GM23338 (cell line): ENCODE data around the gene WDR73. TPM values are rescaled to one million over a fixed set of nuclear protein-coding genes. Genes with fewer than 3 reads are reported as not detected.

ENCODE experiments used
- ATAC-seq: fragments of 200-7000 bp; cut with Tn5 transposase; 3 replicates; pipeline ENCODE4 v1.9.1; 2020
- DNase-seq: peaks from one replicate; pipeline ENCODE4 v3.0.0-alpha.2; 2015; ENCODE audit warnings: low spot score
- H2AFZ ChIP-seq: fragments of 200-600 bp; sonication (generic); 2 replicates; pipeline ENCODE4 v1.8.0; 2016; ENCODE audit warnings: antibody characterized with exemption, mild to moderate bottlenecking, moderate library complexity
- H3F3A ChIP-seq: fragments of 200-600 bp; sonication (generic); replicated peaks from 2 replicates; pipeline ENCODE4 v1.8.0; 2017; ENCODE audit warnings: antibody characterized with exemption, mixed run types, low read depth
- H3K27ac ChIP-seq: fragments of 200-600 bp; sonication (generic); 2 replicates; pipeline ENCODE4 v1.6.1; 2016; ENCODE audit warnings: low read depth
- H3K27me3 ChIP-seq: fragments of 200-600 bp; sonication (generic); 2 replicates; pipeline ENCODE4 v1.8.0; 2016; ENCODE audit warnings: mild to moderate bottlenecking, mixed run types, moderate library complexity; ENCODE audit not compliant: insufficient read depth
- H3K36me3 ChIP-seq: fragments of 200-600 bp; sonication (generic); 2 replicates; pipeline ENCODE4 v1.8.0; 2016; ENCODE audit warnings: mild to moderate bottlenecking; ENCODE audit not compliant: insufficient read depth
- H3K4me1 ChIP-seq: fragments of 200-600 bp; sonication (generic); 2 replicates; pipeline ENCODE4 v1.8.0; 2016; ENCODE audit warnings: mild to moderate bottlenecking, moderate library complexity; ENCODE audit not compliant: insufficient read depth
- H3K4me2 ChIP-seq: fragments of 200-600 bp; sonication (generic); 2 replicates; pipeline ENCODE4 v1.7.1; 2017; ENCODE audit warnings: mixed run types
- H3K4me3 ChIP-seq: fragments of 200-600 bp; sonication (generic); 2 replicates; pipeline ENCODE4 v1.6.1; 2016; ENCODE audit warnings: mixed run types
- H3K79me2 ChIP-seq: fragments of 200-600 bp; sonication (generic); replicated peaks from 2 replicates; pipeline ENCODE4 v1.8.0; 2017; ENCODE audit warnings: mild to moderate bottlenecking; ENCODE audit not compliant: insufficient read depth
- H3K9me2 ChIP-seq: fragments of 200-600 bp; sonication (generic); 2 replicates; pipeline ENCODE4 v1.8.0; 2017; ENCODE audit not compliant: insufficient read depth
- H4K20me1 ChIP-seq: fragments of 200-600 bp; sonication (generic); replicated peaks from 2 replicates; pipeline ENCODE4 v1.8.0; 2017; ENCODE audit warnings: mild to moderate bottlenecking; ENCODE audit not compliant: insufficient read depth
- H3K27ac Mint-ChIP-seq: 2 replicates; pipeline ENCODE4 v1.8.0; 2020; ENCODE audit warnings: inconsistent platforms, mild to moderate bottlenecking, moderate library complexity, mixed read lengths
- H3K27me3 Mint-ChIP-seq: 3 replicates; pipeline ENCODE4 v1.8.0; 2022; ENCODE audit warnings: low read depth, mild to moderate bottlenecking, moderate library complexity, mixed read lengths, inconsistent platforms; ENCODE audit not compliant: insufficient read depth, poor library complexity
- H3K36me3 Mint-ChIP-seq: 3 replicates; pipeline ENCODE4 v1.8.0; 2021; ENCODE audit warnings: low read depth, mild to moderate bottlenecking, inconsistent platforms, moderate library complexity, mixed read lengths
- H3K4me1 Mint-ChIP-seq: 3 replicates; pipeline ENCODE4 v1.8.0; 2020; ENCODE audit warnings: mild to moderate bottlenecking, inconsistent platforms, mixed read lengths
- H3K4me3 Mint-ChIP-seq: 3 replicates; pipeline ENCODE4 v1.8.0; 2021; ENCODE audit warnings: moderate library complexity, mild to moderate bottlenecking, inconsistent platforms, mixed read lengths
- H3K9me3 Mint-ChIP-seq: 3 replicates; pipeline ENCODE4 v1.8.0; 2020; ENCODE audit warnings: moderate library complexity, mild to moderate bottlenecking, inconsistent platforms, mixed read lengths
- CREB1 ChIP-seq: fragments of 250-450 bp; sonication (Bioruptor Pico); IDR thresholded peaks from 2 replicates; pipeline ENCODE4 v1.5.0; 2020; ENCODE audit warnings: low read depth, mild to moderate bottlenecking, moderate library complexity
- CTCF ChIP-seq, 2 experiments: fragments of 200-600 bp in 1 of 2; sonication (generic) in 1 of 2; conservative IDR thresholded peaks; 2 replicates each; pipeline versions ENCODE4 v1.5.1 to v1.6.1; 2016 to 2017; ENCODE audit warnings: antibody characterized with exemption in 2 of 2, low read depth in 2 of 2, mild to moderate bottlenecking in 2 of 2, moderate library complexity in 1 of 2
- ETS1 ChIP-seq: IDR thresholded peaks from 2 replicates; pipeline ENCODE4 v1.6.1; 2016; ENCODE audit warnings: antibody characterized with exemption
- EZH2 ChIP-seq: fragments of 200-600 bp; sonication (generic); IDR thresholded peaks from one replicate; pipeline ENCODE4 v1.8.0; 2017; ENCODE audit warnings: antibody characterized with exemption, mild to moderate bottlenecking, low read depth; ENCODE audit not compliant: unreplicated experiment
- EZH2phosphoT487 ChIP-seq: fragments of 200-600 bp; sonication (generic); IDR thresholded peaks from one replicate; pipeline ENCODE4 v1.8.1; 2018; ENCODE audit warnings: antibody characterized with exemption; ENCODE audit not compliant: unreplicated experiment
- JUNB ChIP-seq: IDR thresholded peaks from one replicate; pipeline ENCODE4 v1.6.1; 2016; ENCODE audit warnings: antibody characterized with exemption; ENCODE audit not compliant: unreplicated experiment
- NANOG ChIP-seq: IDR thresholded peaks from 2 replicates; pipeline ENCODE4 v1.6.1; 2016; ENCODE audit warnings: antibody characterized with exemption, borderline replicate concordance
- POLR2AphosphoS5 ChIP-seq: IDR thresholded peaks from 2 replicates; pipeline ENCODE4 v1.6.1; 2016; ENCODE audit warnings: antibody characterized with exemption, low read depth
- REST ChIP-seq: IDR thresholded peaks from one replicate; pipeline ENCODE4 v1.6.1; 2018; ENCODE audit warnings: antibody characterized with exemption; ENCODE audit not compliant: unreplicated experiment
- STAT1 ChIP-seq: IDR thresholded peaks from one replicate; pipeline ENCODE4 v1.6.1; 2016; ENCODE audit warnings: antibody characterized with exemption; ENCODE audit not compliant: unreplicated experiment
- ZNF462 ChIP-seq: fragments of 250-450 bp; sonication (Bioruptor Pico); IDR thresholded peaks from 2 replicates; pipeline ENCODE4 v1.5.0; 2020; ENCODE audit warnings: mild to moderate bottlenecking, moderate library complexity
- polyA plus RNA-seq: library from polyadenylated mRNA; unstranded; fragments of >200 nt; fragmentation: Nextera tagmentation; extraction: Ambion mirVana; gene quantifications from 2 replicates; pipeline ENCODE4 v1.2.1, GENCODE V29; 2016
- total RNA-seq: library from RNA; depleted of rRNA; stranded (reverse); fragments of >200 nt; shearing (Covaris generic); gene quantifications from 2 replicates; pipeline ENCODE4 v1.2.3, GENCODE V29; 2014

Gene WDR73
- total and polyA plus RNA-seq, 2 experiments from 2014 or later = 14.8 to 25.2 TPM

- TF ChIP-seq ZNF462 (no peak), CTCF (conservative IDR thresholded peaks at IDR 0.05; ENCODE audit: low read depth in 2 of 2) (no peak), EZH2 (no peak)
Measured at GRCh38 chr15:84616235-84616634, 37.8 kb downstream of the WDR73 start (continued).

- Histone ChIP-seq H3K4me3 (no peak overlapping the region), H3K79me2 (peaks cover 100% of the 10 kb centered on the region), H3K27me3 (no peaks in the 10 kb centered on the region), H2AFZ (no peak overlapping the region), H4K20me1 (peaks cover 96% of the 10 kb centered on the region), H3K36me3 (peaks cover 28% of the 10 kb centered on the region; the same call in 1 of the 2 replicates), H3K9me2 (no peaks in the 10 kb centered on the region), H3K4me1 (peaks cover 61% of the 10 kb centered on the region), H3K27ac (peak overlapping the region; percentile 74; the same call in 1 of the 2 replicates), H3F3A (peaks cover 9% of the 10 kb centered on the region), H3K4me2 (no peak overlapping the region)
- H3K27ac Mint-ChIP-seq = peak overlapping the region; percentile 51; the same call in 1 of the 2 replicates
- ATAC-seq = no peak
- DNase-seq = no peak
- peaks cover 2% of the 10 kb centered on the region for H3K27me3 Mint-ChIP-seq
- peaks cover 2% of the 10 kb centered on the region; the same call in 1 of the 3 replicates for H3K9me3 Mint-ChIP-seq
- H3K36me3 Mint-ChIP-seq = peaks cover 77% of the 10 kb centered on the region
- H3K4me1 Mint-ChIP-seq = peaks cover 59% of the 10 kb centered on the region
- H3K4me3 Mint-ChIP-seq = no peak overlapping the region
- TF ChIP-seq EZH2phosphoT487 = no peak
- no peak for TF ChIP-seq REST
- TF ChIP-seq JUNB = no peak
- no peak for TF ChIP-seq CREB1
- no peak for TF ChIP-seq ETS1
- no peak for TF ChIP-seq EZH2
- no peak for TF ChIP-seq NANOG
- TF ChIP-seq STAT1 = no peak
- TF ChIP-seq POLR2AphosphoS5 = no peak
Measured at GRCh38 chr15:84611631-84612030, 42.5 kb downstream of the WDR73 start.
